GM12892 (cell line): ENCODE data around the gene ASB5.

Experiments used
- POLR2A ChIP-seq: IDR thresholded peaks from 2 replicates; pipeline ENCODE4 v1.6.1; 2011; ENCODE audit warnings: low read depth, low read length, control low read depth
- POLR2AphosphoS5 ChIP-seq: IDR thresholded peaks from 2 replicates; pipeline ENCODE4 v1.6.1; 2011; ENCODE audit warnings: low read depth, low read length, control low read depth

DNA sequence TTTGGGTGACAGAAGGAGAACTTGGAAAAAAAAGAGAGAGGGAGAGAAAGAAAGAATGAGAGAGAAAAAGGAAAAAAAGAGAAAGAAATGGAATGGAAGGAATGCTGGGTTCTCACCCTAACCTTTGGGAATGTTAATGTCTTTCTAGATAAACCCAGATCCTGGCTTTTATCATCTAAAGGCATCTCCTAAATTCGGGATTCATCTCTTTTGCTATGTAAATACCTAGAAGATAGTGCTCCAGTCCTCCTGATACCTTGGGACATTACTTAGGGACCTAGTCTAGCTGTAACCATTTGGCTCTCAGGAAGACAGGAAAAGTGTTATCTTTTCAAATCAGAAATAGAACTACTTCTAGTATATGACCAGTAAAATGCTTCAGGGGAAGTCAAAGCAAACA, 34.9 kb upstream of the ASB5 start:
- no peak for TF ChIP-seq POLR2AphosphoS5
- TF ChIP-seq POLR2A: no peak
